Body of pancreas (tissue), 4 donors: Measurements from ENCODE around the gene C15orf62. TPM values are rescaled to one million over a fixed set of nuclear protein-coding genes. Genes with fewer than 3 reads are reported as not detected.

Experiments used
- ATAC-seq: fragments of 150-250 bp; one replicate; pipeline ENCODE4 v1.9.1; 2016
- DNase-seq, 4 donors: peaks; one replicate each; pipeline ENCODE4 v3.0.0-alpha.2; 2019
- H3K27ac ChIP-seq, 4 donors: fragments of 200-600 bp; sonication (generic); 1 replicate in 3 of 4; 2 replicates in 1 of 4; pipeline versions ENCODE4 v1.5.1 to v1.6.1; 2016 to 2019; ENCODE audit warnings: mild to moderate bottlenecking in 1 of 4, mixed read lengths in 1 of 4, moderate library complexity in 1 of 4
- H3K27me3 ChIP-seq, 2 donors: fragments of 200-600 bp; sonication (generic); one replicate each; pipeline ENCODE4 v1.6.0; 2016; ENCODE audit warnings: mild to moderate bottlenecking in 1 of 2
- H3K36me3 ChIP-seq, 2 donors: fragments of 200-600 bp; sonication (generic); replicated peaks in 1 of 2; 2 replicates each; pipeline ENCODE4 v1.5.1; 2016; ENCODE audit warnings: low read depth in 2 of 2; ENCODE audit not compliant: insufficient read depth in 1 of 2
- H3K4me1 ChIP-seq: fragments of 200-600 bp; sonication (generic); one replicate; pipeline ENCODE4 v1.6.0; 2016
- H3K4me3 ChIP-seq, 2 donors: fragments of 200-600 bp; sonication (generic); 1 replicate in 1 of 2; 2 replicates in 1 of 2; pipeline ENCODE4 v1.5.1; 2016 to 2019
- H3K9me3 ChIP-seq, 3 donors: fragments of 200-600 bp; sonication (generic); 1 replicate in 2 of 3; 2 replicates in 1 of 3; pipeline ENCODE4 v1.5.1; 2016
- CTCF ChIP-seq, 7 experiments: fragments of 450-650 bp in 4 of 7; fragments of 200-600 bp in 3 of 7; sonication (generic) in 3 of 7; IDR thresholded peaks; one replicate each; pipeline ENCODE4 v1.5.1; 2016 to 2019; ENCODE audit warnings: antibody characterized with exemption in 7 of 7
- POLR2A ChIP-seq, 3 donors: fragments of 450-650 bp; IDR thresholded peaks; one replicate each; pipeline ENCODE4 v1.6.1; 2016; ENCODE audit warnings: antibody characterized with exemption in 3 of 3, mild to moderate bottlenecking in 2 of 3
- WGBS, 2 donors: methylation state at CpG; one replicate each; pipeline ENCODE4 v1.1.5; 2017; 5-methylcytosine and 5-hydroxymethylcytosine counted together
- intact Hi-C: fragments of 100-400 bp; cut with DNase I; formaldehyde crosslinking; loops from one replicate; pipeline ENCODE4 v1.15.1; 2023
- total RNA-seq, 2 donors: library from RNA; depleted of rRNA; stranded (reverse); fragments of >200 nt; gene quantifications; one replicate each; pipeline ENCODE4 v1.1.0, GENCODE V29; 2016

C15orf62 gene
- total RNA-seq, 2 donors from 2014 or later = 0.26 TPM; not detected in 1

GRCh38 chr15:40746916-40747418 lies 22.8 kb upstream of the C15orf62 start:
- ATAC-seq = no peak
- no peaks in the 10 kb centered on the region for H3K9me3 ChIP-seq
- H3K4me3 ChIP-seq = no peak overlapping the region
- DNase-seq = no peak
- no peak overlapping the region for H3K27ac ChIP-seq
- no peak for TF ChIP-seq CTCF (IDR thresholded peaks at IDR 0.05)
- TF ChIP-seq POLR2A (IDR thresholded peaks at IDR 0.05) = no peak
- peaks cover 12 to 17% of the 10 kb centered on the region in 2 donors for H3K36me3 ChIP-seq
- no peaks in the 10 kb centered on the region for H3K4me1 ChIP-seq
- H3K27me3 ChIP-seq = no peaks in the 10 kb centered on the region
- 60 to 78% methylated on average over 2 to 3 of the region's 3 CpGs for WGBS, 2 donors
- intact Hi-C loops = no loop called here

DNA sequence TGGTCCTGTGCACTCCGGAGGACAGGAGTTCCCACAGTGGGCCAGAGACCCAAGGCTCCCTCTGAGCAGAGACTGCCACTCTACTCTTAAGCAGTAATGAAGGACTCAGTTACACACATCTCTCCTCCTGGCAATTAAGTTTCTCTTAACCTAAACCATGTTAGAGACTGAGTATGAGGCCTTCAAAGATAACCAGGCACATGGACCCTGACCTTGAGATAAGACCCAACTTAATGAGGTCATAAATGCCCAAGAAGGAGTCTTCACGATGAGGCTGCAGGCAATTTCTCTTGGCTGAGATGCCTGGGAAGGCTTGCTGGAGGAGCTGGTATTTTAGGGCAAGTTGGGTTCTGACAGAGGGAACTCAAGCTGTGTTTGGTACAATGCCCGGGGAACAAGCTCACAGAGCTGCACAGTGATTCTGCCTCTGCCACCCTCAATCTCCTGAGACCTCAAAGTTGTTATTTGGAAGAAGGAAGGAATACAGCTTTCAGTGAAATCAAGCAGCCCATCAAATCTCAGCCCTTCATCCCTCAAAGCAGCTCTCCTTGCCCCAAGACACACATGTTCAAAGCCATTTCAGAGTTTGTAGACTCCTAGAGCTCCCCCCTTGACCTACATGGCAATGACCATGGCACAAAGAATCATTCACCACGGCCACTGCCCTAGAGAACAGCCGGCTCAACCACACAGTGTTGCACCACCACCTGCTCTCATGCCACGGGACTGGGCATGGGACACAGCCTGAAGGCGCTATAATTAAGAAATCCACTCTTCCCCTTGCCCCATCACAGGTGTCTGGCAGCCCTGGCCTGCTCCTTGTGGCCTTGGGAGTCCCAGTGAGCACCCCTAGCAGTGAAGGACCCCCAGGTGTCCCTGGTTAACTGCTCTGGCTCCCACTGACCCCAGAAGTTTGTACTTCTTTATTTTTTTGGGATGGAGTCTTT lies 21.8 kb upstream of the C15orf62 start:
- Histone ChIP-seq H3K27ac (no peak overlapping the region), H3K9me3 (no peaks in the 10 kb centered on the region), H3K27me3 (no peaks in the 10 kb centered on the region), H3K4me1 (peaks cover 6% of the 10 kb centered on the region), H3K4me3 (no peak overlapping the region), H3K36me3 (peaks cover 12 to 14% of the 10 kb centered on the region in 2 donors)
- no peak for DNase-seq
- WGBS, 2 donors = 54 to 65% methylated on average over 3 to 7 of the region's 7 CpGs
- no peak for ATAC-seq
- TF ChIP-seq POLR2A (IDR thresholded peaks at IDR 0.05) (no peak), CTCF (IDR thresholded peaks at IDR 0.05) (no peak)
- intact Hi-C loops = no loop called here

- DNase-seq (no peak), ATAC-seq (no peak)
- TF ChIP-seq POLR2A (IDR thresholded peaks at IDR 0.05) = no peak
- no peak for TF ChIP-seq CTCF (IDR thresholded peaks at IDR 0.05)
- no peaks in the 10 kb centered on the region for H3K27me3 ChIP-seq
- no peaks in the 10 kb centered on the region for H3K9me3 ChIP-seq
- no peak overlapping the region for H3K27ac ChIP-seq
- peaks cover 5 to 6% of the 10 kb centered on the region in 2 donors for H3K36me3 ChIP-seq
- no peak overlapping the region for H3K4me3 ChIP-seq
- 94 to 96% methylated on average over 4 of the region's 4 CpGs for WGBS, 2 donors
- intact Hi-C loops = no loop called here
- H3K4me1 ChIP-seq = peaks cover 19% of the 10 kb centered on the region
Observed at GRCh38 chr15:40749151-40749630, 20.6 kb upstream of the C15orf62 start.

GRCh38 chr15:40750885-40751284 lies 18.9 kb upstream of the C15orf62 start:
- intact Hi-C loops = no loop called here
- Histone ChIP-seq H3K27me3 (no peaks in the 10 kb centered on the region), H3K4me3 (no peak overlapping the region), H3K9me3 (no peaks in the 10 kb centered on the region), H3K4me1 (peaks cover 26% of the 10 kb centered on the region), H3K27ac (no peak overlapping the region), H3K36me3 (peaks cover 5 to 6% of the 10 kb centered on the region in 2 donors)
- TF ChIP-seq POLR2A (IDR thresholded peaks at IDR 0.05) = no peak
- ATAC-seq = no peak
- no peak for DNase-seq
- WGBS, 2 donors = 55 to 69% methylated on average over 2 to 4 of the region's 4 CpGs

DNA sequence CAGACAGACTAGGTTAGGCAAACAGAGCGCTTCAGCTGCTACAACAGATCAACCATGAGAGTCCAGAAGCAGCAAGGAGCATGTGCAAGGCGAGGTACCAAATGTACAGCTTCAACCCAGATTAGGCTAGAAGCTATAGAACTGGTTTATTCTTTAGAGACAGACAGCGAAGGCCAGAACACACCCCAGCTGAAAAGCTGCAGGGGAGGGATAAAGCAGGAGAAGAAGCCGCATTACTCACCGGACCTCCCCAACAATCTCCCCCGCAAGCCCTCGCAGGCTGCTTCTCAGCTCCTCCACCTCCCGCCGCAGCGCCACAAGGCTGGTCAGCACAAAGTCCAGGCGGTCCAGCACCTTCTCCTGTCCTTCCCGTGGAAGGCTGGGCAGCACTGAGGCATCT lies 18.0 kb upstream of the C15orf62 start:
- Histone ChIP-seq H3K27ac (no peak overlapping the region), H3K9me3 (no peaks in the 10 kb centered on the region), H3K36me3 (peaks cover 5 to 6% of the 10 kb centered on the region in 2 donors), H3K4me1 (peaks cover 27% of the 10 kb centered on the region), H3K27me3 (no peaks in the 10 kb centered on the region), H3K4me3 (no peak overlapping the region)
- no peak for TF ChIP-seq POLR2A (IDR thresholded peaks at IDR 0.05)
- no peak for TF ChIP-seq CTCF (IDR thresholded peaks at IDR 0.05)
- WGBS, 2 donors = 90 to 93% methylated on average over 11 to 12 of the region's 12 CpGs
- DNase-seq (no peak), ATAC-seq (no peak)
- intact Hi-C loops = no loop called here
